HepG2 (cell line): ENCODE data around the gene RBM12. TPM values are rescaled to one million over a fixed set of nuclear protein-coding genes. Genes with fewer than 3 reads are reported as not detected.

Source experiments
- AKAP8 ChIP-seq: sonication (generic); formaldehyde crosslinking; IDR thresholded peaks from 2 replicates; pipeline ENCODE4 v1.5.1; 2020; ENCODE audit warnings: mild to moderate bottlenecking, missing genetic modification reagents
- ETV6 ChIP-seq: sonication (generic); formaldehyde crosslinking; conservative IDR thresholded peaks from 2 replicates; pipeline ENCODE4 v1.4.0; 2020; ENCODE audit warnings: missing genetic modification reagents
- HNRNPUL1 ChIP-seq: fragments of 200-400 bp; formaldehyde crosslinking; IDR thresholded peaks from 2 replicates; pipeline ENCODE4 v1.6.1; 2017; ENCODE audit warnings: low read depth, mild to moderate bottlenecking, low read length, moderate library complexity
- KLF15 ChIP-seq: sonication (generic); formaldehyde crosslinking; IDR thresholded peaks from 2 replicates; pipeline ENCODE4 v1.8.1; 2023; ENCODE audit warnings: borderline replicate concordance, mild to moderate bottlenecking, inconsistent platforms, missing genetic modification reagents, mixed read lengths
- NFATC3 ChIP-seq: sonication (generic); formaldehyde crosslinking; IDR thresholded peaks from 2 replicates; pipeline ENCODE4 v1.5.1; 2020; ENCODE audit warnings: mild to moderate bottlenecking, missing genetic modification reagents
- RXRB ChIP-seq: IDR thresholded peaks from 2 replicates; pipeline ENCODE4 v1.6.1; 2016; ENCODE audit warnings: borderline replicate concordance, missing genetic modification reagents, missing compliant biosample characterization
- SMC3 ChIP-seq: IDR thresholded peaks from 2 replicates; pipeline ENCODE4 v1.6.1; 2011; ENCODE audit warnings: low read length, improper control_type of control experiment
- SNAPC4 ChIP-seq: sonication (generic); formaldehyde crosslinking; IDR thresholded peaks from 2 replicates; pipeline ENCODE4 v1.4.0; 2020; ENCODE audit warnings: mild to moderate bottlenecking, missing genetic modification reagents
- ZNF674 ChIP-seq: sonication (generic); formaldehyde crosslinking; IDR thresholded peaks from 2 replicates; pipeline ENCODE4 v1.5.0; 2020; ENCODE audit warnings: low read depth, mild to moderate bottlenecking, missing genetic modification reagents
- ZNF772 ChIP-seq: sonication (generic); formaldehyde crosslinking; IDR thresholded peaks from 2 replicates; pipeline ENCODE4 v1.5.0; 2020; ENCODE audit warnings: mild to moderate bottlenecking, missing genetic modification reagents
- ZNF782 ChIP-seq: sonication (generic); formaldehyde crosslinking; IDR thresholded peaks from 2 replicates; pipeline ENCODE4 v1.4.0; 2020; ENCODE audit warnings: missing genetic modification reagents, mild to moderate bottlenecking, borderline replicate concordance
- polyA plus RNA-seq, 8 experiments: library from polyadenylated mRNA; depleted of rRNA in 3 of 8; stranded (reverse) in 7 of 8; unstranded in 1 of 8; fragments of >200 nt; fragmentation: Illumina TruSeq in 4 of 8; extraction: Trizol in 4 of 8; gene quantifications; 2 replicates each; pipeline versions ENCODE4 v1.2.1 to v1.2.3, GENCODE V29; 2011 to 2016; ENCODE audit warnings: low read depth in 4 of 8, missing spikeins in 1 of 8, mixed read lengths in 1 of 8; ENCODE audit not compliant: insufficient read depth in 1 of 8
- total RNA-seq, 5 experiments: library from RNA; depleted of rRNA; stranded (reverse); fragments of >200 nt; fragmentation: Illumina TruSeq; extraction: Trizol; gene quantifications; 2 replicates each; pipeline ENCODE4 v1.2.3, GENCODE V29; 2016; ENCODE audit warnings: low read depth in 1 of 5
- TF ChIP-seq, protein P1 (sequence below): sonication (generic); formaldehyde crosslinking; IDR thresholded peaks from 2 replicates; pipeline ENCODE4 v1.5.0; 2020; ENCODE audit warnings: mild to moderate bottlenecking, missing genetic modification reagents, borderline replicate concordance
- TF ChIP-seq, protein P2 (sequence below), 2 experiments: sonication (generic) in 1 of 2; formaldehyde crosslinking in 1 of 2; IDR thresholded peaks; 2 replicates each; pipeline versions ENCODE4 v1.6.1 to v1.9.0; 2014 to 2022; ENCODE audit warnings: antibody characterized with exemption in 1 of 2, borderline replicate concordance in 1 of 2, inconsistent platforms in 1 of 2, low read depth in 1 of 2, missing genetic modification reagents in 1 of 2

Gene RBM12
- total and polyA plus RNA-seq, 2 of the 13 experiments (the other 11 are each of a cell fraction or from before 2014, with no cell fraction given) = 97.9 to 104 TPM

GRCh38 chr20:35663516-35664465 is 909 bp downstream of the RBM12 start (continued):
- TF ChIP-seq, protein P1, sequence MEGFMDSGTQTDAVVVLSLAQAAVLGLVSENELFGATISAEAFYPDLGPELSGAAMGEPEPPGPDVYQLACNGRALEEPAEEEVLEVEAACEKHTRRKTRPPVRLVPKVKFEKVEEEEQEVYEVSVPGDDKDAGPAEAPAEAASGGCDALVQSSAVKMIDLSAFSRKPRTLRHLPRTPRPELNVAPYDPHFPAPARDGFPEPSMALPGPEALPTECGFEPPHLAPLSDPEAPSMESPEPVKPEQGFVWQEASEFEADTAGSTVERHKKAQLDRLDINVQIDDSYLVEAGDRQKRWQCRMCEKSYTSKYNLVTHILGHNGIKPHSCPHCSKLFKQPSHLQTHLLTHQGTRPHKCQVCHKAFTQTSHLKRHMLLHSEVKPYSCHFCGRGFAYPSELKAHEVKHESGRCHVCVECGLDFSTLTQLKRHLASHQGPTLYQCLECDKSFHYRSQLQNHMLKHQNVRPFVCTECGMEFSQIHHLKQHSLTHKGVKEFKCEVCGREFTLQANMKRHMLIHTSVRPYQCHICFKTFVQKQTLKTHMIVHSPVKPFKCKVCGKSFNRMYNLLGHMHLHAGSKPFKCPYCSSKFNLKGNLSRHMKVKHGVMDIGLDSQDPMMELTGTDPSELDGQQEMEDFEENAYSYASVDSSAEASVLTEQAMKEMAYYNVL (CRISPR knock-in tag) = no peak; the same call in 1 of the 2 replicates
- TF ChIP-seq ZNF674 (CRISPR knock-in tag) = no peak
- TF ChIP-seq SMC3 = peak; percentile 1; the same call in 1 of the 2 replicates
- TF ChIP-seq, protein P2, sequence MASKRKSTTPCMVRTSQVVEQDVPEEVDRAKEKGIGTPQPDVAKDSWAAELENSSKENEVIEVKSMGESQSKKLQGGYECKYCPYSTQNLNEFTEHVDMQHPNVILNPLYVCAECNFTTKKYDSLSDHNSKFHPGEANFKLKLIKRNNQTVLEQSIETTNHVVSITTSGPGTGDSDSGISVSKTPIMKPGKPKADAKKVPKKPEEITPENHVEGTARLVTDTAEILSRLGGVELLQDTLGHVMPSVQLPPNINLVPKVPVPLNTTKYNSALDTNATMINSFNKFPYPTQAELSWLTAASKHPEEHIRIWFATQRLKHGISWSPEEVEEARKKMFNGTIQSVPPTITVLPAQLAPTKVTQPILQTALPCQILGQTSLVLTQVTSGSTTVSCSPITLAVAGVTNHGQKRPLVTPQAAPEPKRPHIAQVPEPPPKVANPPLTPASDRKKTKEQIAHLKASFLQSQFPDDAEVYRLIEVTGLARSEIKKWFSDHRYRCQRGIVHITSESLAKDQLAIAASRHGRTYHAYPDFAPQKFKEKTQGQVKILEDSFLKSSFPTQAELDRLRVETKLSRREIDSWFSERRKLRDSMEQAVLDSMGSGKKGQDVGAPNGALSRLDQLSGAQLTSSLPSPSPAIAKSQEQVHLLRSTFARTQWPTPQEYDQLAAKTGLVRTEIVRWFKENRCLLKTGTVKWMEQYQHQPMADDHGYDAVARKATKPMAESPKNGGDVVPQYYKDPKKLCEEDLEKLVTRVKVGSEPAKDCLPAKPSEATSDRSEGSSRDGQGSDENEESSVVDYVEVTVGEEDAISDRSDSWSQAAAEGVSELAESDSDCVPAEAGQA (IDR thresholded peaks at IDR 0.05; ENCODE audit: low read depth) = 0 out of 2 replicates have a peak, but pooled peaks have one; percentile 51
- TF ChIP-seq, protein P2 (CRISPR knock-in tag; IDR thresholded peaks at IDR 0.05; ENCODE audit: borderline replicate concordance) = no peak
- no peak for TF ChIP-seq SNAPC4 (CRISPR knock-in tag)
- no peak for TF ChIP-seq HNRNPUL1
- peak; percentile 47; the same call in 1 of the 2 replicates for TF ChIP-seq KLF15 (CRISPR knock-in tag)
- TF ChIP-seq ZNF772 = peak; percentile 19; the same call in 1 of the 2 replicates
- no peak for TF ChIP-seq NFATC3 (CRISPR knock-in tag)
- peak; percentile 81 for TF ChIP-seq ETV6 (CRISPR knock-in tag)
- 0 out of 2 replicates have a peak, but pooled peaks have one; percentile 23 for TF ChIP-seq RXRB (CRISPR knock-in tag)
- TF ChIP-seq AKAP8 (CRISPR knock-in tag) = no peak; the same call in 1 of the 2 replicates
- no peak for TF ChIP-seq ZNF782 (CRISPR knock-in tag)
